HG03280 (cell line): Measurements from ENCODE around the gene MYLK.

Source experiments
- ATAC-seq: cut with Tn5 transposase; IDR thresholded peaks from one replicate; pipeline ENCODE4 v1.9.1; 2021; ENCODE audit warnings: mild to moderate bottlenecking, moderate library complexity; ENCODE audit not compliant: unreplicated experiment

Gene MYLK

DNA sequence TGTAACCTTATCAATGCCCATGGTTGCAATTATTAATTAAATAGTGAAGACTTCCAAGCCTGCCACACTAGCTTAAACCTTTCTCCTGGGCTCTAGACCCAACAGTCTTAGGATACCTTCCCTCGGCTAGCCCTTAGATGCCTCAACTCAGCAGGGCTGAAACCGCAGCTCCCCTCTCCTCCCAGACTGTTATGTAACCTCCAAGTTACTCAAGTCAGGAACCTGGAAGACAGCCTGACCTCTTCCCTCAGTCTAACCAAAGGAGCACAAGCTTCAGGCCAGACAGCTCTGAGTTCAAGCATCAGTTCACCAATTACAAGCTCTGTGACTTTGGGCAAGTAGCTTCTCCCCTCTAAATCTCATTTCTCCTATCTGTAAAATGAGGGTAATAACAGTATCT lies 228.7 kb downstream of the MYLK start:
- no peak for ATAC-seq

DNA sequence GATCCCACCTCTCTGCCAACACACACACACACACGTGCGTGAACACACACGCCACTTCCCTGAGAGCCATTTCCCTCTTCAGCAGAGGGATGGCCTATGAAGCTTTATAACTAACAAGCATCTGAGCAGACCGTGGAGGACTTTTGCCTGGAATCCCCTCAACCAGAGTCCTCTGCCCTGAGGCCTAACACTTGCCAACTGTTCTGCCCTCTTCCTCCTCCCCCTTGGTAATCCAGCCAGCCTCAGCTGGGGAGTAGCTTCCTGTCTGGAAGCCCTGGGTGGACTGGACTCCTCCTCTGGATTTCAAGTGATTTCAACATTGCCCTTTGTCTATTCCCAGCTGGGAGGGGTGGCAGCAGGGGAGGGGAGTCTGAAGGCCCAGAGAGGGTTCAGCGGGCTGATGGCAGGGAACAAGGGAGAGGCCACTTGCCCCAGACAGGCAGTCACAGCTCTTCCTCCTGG lies 230.9 kb downstream of the MYLK start:
- no peak for ATAC-seq

DNA sequence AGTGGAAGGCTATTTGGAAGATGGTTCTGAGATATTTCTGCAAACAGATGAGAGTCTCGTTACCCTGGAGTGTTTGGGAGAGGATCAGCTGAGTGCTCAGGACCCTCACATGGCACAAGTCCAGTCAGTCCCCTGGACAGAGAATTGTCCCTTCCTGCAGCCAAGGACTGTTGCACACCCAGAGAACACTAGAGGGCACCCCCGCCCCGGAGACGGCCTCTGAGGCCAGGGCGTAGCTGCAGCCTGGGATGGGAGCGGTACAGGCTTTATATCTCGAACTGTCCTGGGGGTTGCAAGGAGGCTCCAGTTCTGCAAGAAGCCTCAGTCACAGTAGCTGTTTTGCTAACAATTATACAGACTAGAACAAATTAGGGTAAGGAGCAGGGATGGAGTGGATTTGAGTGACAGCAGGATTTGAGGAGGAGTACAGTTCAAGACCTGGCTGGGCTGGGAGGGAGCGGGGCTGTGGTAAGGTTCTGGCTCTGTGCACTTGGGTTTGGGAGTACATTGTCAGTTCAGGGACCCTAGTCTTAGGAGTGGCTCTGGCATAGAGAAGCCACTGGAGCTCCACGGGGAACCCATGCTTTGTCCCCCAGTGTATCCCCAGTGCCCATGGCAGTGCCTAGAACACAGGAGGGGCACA lies 231.7 kb downstream of the MYLK start:
- peak; percentile 71 for ATAC-seq

DNA sequence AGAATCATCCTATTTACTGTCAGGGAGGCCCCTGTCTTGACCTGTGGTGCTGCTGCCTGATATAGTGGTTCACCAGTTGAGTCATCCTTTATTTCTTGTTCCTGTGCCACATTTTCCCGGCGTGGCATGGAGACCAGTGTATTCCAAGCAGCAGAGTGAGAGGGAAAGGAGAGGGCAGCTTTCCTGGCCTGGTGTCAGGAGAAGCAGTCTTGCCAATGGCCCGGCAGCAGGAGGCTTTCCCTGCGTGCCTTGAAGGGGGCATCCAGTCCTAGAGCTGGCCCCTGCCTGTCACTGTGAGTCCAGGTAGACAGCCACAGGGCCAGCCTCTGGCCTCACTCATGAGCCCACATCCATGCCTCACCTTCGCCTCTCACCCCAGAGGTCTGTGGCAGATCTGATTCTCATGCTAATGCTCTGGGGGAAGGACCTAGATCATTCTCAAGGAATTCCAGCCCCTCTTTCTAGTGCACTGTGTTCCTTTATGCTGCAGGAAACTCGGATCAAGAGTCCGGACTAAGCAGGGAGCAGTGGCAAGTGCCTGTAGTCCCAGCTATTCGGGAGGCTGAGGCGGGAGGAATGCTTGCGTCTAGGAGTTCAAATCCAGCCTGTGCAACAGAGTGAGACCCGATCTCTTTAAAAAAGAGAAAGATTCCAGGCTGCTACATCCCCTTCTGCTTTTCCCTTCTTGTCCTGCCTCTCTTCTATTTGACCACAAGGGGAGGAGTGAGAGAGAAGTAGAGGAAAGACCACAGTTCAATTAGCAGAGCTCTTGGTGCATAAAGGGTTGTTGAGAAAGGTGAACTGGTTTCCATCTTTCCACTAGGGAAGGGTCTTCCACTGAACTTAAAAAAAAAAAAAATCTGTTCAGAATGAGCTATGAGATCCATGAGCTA lies 232.4 kb downstream of the MYLK start:
- ATAC-seq: no peak

DNA sequence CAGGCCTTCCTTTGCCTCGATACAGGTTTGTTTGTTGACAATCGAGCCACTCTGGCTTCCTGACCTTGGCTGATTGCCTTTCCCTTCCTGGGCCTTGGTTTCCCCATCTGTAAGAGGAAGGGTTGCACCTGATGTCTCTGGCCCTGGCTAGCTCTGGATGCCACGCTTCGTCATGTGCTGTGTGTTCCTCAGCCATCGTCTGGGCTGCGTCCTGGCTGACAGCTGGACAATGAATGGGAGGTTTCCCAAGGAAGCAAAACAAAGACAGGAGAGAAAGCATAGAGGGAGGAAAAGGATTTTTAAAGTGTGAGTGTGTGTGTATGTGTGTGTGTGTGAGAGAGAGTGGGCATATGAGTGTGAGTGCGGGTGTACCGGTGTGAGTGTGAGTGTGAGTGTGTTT lies 234.0 kb downstream of the MYLK start:
- no peak for ATAC-seq

DNA sequence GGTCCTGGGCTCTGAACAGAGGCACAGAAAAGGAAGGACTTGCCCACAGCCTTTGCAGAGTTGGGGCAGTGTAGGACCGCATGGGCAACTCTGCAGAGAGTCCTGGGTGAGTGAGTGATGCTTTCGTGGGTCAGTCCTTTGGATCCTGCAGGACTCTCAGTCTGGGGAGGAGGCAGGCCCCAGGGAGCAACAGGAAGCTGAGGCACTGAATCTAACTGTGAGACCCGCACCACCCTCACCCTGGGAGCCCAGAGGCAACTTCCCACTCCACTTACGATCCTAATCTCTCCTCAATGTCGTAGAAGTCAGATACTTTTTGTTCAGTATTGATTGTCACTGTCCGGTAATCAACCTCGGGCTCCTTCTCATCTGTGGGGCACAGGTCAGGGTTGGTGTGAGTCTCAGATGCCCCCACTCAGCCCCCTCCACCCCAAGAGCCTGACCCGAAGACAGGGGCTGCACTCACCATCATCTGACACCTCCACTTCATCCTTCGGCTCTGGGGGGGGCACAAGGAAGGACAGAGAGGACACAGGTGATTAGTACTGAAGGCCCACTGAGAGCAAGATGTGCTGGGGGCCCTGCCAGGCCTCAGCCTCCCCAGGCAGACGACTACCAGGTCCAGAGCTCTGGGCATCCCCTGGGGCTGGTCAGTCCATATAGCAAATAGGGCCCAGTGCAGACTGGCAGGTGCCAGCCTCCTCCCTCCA lies 235.3 kb downstream of the MYLK start:
- ATAC-seq: no peak

DNA sequence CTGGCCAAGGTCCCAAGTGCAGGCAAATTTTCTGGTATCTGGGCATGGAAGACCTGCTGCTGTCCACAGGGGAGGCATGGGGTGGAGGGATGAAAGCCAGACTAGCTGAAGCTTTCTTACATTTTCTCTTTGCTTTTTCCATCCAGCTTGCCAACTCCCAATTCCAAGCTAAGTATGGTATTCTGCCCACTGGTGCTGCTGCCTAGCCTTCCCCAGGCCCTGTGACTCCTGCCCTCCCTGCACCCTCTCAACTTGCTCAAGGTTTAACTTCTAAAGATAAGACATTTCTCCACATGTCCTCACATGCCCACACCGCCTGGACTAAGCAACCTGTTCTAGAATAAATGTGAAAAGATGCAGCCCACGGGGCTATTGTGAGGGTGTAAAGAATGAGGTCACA lies 239.8 kb downstream of the MYLK start:
- no peak for ATAC-seq

DNA sequence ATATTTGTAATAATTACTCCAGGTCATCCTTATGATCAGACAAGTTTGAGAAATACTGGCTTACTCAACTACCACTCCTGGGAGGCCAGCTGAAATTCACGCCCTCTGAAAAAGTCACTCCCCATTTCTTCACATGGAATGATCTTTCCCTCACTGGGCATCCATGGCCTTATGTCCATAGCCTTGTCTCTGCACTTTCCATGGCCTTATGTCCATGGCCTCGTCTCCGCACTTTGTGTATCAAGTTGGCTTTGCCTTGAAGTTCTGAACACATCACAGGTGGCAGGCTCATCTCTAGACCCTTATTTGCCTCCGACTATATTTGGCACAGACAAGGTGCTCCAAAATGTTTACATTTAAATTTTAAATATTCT lies 241.2 kb downstream of the MYLK start:
- ATAC-seq: no peak

DNA sequence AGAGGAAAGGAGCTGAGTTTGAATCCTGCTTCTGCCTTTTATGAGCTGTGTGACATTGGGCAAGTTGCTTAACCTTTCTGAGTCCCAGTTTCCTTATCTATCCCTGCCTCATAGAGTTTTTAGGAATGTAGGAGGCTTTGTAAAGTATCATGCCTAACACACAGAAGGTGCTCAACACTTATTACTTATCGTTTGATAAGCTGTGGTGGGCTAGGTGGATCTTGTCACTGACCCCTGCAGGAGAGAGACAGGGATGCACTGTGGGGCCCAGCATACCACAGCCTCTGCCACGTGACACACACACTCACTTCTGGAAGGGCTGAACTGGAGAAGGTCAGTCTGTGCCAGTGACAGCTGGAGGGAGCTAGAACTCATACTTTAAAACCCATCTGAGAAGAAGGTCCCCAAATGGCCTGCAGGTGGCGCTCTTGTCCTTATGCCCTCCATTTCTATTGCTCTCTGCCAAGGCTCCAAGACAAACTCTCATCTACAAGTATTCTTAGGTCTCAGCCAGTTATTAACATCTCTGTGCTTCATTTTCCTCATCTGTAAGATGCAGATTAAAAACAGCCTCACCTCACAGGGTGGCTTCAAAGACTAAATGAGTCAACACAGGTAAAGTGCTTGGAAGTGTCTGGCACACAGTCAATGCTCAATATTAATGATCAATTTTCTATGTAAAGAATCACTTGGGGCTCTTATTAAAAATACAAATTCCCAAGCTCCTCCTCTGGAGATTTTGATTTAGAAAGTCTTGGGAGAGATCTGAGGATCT lies 241.8 kb downstream of the MYLK start:
- peak; percentile 81 for ATAC-seq

DNA sequence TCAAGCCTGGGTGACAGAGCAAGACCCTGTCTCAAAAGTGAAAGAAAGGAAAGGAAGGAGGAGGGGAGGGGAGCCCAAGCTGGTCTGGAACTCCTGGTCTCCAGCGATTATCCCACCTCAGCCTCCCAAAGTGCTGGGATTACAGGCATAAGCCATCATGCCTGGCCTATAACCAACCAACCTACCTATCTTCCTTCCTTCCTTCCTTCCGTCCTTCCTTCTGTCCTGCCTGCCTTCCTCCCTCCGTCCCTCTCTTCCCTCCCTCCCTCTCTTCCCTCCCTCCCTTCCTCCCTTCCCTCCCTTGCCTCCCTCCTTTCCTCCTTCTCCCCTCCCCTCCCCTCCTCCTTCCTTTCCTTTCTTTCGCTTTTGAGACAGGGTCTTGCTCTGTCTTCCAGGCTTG lies 242.6 kb downstream of the MYLK start:
- no peak for ATAC-seq

DNA sequence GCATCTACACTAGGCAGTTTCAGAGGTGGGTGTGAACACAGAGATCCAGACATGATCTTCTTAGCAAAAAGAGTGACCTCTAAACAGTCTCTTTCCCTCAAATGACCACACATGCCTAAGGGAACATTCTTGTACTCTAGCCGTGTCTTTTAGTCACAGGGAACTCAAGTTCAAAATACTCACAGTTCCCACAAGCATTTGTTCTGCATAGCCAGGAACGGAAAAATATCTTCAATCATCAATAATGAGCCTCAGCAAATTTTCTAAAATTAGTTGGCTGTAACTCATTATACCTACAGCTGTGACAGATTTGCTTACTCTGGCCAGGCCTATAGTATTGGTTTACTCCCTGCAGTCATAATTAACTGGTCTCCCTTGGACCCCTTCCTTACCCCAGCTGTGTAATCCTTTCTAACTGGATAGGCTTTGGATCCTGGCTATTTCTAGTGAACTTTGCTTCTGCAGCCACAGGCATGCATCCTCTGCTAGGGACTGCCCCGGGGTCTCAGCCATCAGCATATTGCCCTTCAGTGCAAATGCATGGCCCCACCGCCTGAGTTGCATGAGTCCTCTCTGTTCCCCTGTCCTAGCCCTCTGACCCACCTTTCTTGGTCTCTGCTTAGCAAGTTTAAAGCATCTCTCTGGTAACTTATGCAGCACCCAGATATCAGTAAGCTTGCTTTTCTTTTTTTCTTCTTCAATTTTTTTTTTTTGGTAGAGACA lies 243.2 kb downstream of the MYLK start:
- ATAC-seq: no peak

DNA sequence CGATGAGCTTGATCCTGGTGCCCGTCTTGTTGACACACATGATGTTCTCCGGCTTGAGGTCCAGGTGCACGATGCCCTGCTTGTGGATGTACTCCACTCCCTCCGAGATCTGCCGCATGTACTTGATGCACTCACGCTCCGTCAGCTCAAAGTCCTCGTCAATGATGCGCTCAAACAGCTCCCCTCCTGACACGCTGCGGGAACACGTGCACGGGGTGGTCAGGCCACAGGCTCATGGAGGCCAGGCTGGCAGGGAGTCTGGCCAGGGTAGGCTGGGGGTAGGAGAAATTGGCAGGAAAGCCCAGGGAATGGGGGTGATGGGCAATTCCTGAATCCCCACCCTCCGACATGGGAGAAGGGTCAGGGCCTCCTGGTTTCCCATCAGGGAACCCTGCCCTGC lies 243.8 kb downstream of the MYLK start:
- ATAC-seq: no peak

DNA sequence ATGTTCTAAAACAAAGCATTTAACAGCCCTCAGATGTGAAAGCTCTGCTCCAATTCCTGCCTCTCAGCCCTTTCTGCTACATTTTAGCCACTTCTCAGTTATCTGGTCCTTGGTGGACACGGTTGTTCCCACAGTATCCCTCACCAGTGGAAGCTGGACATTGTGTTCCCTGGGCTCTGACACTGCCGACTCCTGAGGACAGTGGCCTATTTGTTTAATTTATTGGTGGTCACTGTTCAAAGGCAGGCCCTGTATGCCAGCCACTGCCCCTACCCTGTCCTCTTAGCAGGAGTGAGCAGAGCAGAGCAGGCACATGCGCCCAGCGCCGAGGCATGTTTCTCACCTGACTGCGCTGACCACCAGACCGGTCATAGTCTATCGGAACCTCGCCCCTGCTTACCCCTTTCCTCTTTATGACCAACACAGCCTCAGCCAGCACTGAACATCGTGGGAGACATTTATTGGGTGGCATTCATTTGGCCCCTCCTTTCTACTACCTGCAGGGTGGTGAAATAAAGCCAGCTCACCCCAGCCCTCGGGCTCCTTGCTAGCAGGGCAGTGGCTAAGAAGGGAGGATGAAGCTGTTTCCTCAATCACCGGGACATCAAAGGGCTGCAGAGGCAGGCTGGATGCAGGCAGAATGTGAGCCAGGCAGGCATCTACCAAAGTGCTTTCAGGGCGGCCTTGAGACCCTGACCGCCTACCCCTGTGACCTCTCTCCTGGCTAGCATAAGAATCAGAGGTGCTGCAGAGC lies 245.0 kb downstream of the MYLK start:
- ATAC-seq: no peak

DNA sequence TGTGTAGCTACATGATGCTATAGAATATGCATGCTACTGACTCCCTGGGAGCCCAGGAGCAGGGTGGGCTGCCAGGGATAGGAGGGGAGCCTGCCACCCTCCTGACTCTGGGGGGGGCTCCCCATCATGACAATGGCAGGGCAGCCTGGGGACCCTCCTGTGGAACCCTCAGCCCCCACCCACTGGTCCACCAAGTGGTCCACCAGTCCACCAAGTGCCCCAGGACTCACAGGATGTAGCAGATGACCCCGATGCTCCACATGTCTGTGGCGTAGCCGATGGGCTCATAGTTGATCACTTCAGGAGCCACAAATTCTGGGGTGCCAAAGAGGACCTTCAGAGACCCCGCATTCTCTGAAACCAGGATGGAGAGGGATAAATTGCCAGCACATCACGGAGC lies 246.3 kb downstream of the MYLK start:
- no peak for ATAC-seq

DNA sequence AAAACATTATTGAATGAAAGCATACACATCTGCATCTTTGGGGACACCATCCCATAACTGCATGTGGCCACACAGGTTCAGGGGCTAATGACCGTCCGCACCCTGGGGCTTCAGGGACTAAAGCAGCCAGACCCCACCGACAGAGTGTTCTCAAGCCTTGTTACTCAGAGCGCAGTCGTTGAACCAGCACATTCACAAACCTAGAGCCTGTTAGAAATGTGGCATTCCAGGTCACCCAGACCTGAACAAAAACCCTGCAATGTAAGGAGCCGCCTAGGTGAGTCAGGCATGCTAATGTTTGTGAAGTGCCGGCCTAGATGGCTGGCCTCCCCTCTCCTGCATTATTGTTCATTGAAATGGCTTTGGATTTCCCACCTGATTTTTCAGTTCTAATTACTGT lies 247.0 kb downstream of the MYLK start:
- ATAC-seq: no peak

DNA sequence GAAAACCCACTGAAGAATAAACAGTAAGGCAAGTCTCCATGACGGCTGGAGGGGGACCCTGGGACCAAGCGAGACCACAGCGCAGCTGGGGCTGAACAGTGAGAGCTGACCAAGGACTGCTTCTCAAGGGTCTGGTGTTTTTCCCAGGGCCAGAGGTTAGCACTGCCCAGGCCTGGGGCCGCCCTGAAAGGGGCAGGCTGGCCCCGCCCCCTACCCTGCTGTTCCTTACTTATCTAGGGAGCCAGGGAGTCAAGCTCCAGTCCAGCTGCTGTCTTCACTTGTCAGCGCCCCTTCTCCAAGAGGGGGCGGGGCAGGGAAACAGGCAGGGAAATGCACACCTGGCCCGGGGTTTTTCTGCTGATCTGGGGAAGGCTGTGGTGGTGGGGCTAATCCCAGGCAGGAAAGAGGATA lies 247.7 kb downstream of the MYLK start:
- no peak for ATAC-seq

DNA sequence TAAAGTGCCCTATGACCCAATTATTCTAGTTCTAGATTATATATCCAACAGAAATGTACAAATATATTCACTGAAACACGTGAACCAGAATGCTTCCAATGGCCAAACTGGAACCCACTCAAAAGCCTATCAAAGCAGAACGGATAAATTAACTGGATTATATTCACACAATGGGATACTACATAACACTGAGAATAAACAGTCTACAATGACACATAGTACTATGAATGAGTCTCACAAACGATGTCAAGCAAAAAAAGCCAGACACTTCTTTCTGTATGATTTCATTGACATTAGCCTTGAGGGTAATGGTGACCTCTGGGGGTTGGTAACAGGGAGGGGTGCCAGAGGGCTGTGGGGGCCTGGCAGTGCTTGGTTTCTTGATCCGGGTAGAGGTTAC lies 248.4 kb downstream of the MYLK start:
- ATAC-seq: no peak

DNA sequence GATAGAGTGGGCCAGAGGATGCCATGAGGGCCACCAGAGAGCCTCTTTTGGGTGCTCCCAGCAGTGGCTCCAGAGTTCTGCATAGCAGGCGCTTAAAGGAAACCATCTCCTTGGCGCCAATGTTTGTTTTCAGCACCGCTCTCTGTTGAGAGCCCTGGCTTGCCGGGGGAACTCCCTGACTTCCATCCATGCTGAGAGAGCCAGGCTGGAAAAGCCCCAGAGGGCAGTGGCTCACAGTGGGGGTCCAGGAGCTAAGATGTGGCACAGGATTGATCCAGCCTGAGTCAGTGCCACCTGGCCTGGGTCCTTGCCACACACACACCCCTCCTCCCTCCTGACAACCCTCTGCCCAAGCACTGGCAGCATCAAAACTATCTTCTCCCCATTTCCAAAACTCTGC lies 248.9 kb downstream of the MYLK start:
- no peak for ATAC-seq

DNA sequence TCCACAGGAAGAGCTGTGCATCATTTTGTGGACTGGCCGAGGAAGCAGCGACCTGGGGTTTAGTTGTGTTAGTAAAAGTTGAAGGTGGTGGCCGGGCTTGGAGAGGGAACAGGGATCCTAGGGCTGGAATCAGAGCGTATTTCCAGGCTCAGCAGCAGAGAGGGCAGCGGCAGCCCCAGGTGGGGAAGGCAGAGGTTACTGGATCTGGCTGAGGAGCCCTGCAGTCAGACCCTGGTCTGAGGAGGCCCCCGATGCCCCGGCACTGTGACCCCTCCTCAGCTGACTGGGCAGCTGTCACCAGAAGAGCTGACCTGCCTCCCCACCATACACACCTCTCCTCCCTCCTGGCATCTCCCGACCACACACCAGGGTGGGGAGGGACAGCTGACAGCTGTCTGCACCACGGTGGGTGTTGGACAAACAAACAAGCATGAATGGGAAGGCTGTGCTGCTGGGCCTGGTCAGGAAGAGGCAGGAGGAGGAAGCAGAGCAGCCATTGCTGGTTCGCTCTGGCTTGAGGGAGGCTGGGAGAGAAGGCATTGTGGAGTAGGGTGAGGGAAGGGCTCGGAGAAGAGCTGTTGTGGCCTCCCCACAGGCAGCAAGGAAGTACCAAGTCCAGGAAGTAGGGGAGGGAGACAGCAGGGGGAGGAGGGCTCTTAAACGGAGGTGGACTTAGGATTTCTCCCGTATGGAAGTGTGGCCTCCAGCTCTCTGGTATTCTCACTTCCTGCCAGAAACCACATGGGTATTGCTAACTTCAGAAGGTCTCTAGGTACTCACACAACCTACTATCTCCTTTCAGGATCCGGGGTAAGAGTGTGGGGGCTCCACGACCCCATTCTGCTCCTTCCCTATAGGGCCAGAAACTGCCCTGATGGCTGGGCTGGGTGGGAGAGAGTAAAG lies 249.7 kb downstream of the MYLK start:
- no peak for ATAC-seq
